Cardiac septum (tissue), 1 donor: ENCODE data around the gene CLEC2A. TPM values are rescaled to one million over a fixed set of nuclear protein-coding genes. Genes with fewer than 3 reads are reported as not detected.
"Not testable (repeated sequence)": the region's sequence is repeated elsewhere in the genome, so short reads cannot be mapped to it uniquely, and the experiment has no call there.

ENCODE experiments used
- DNase-seq: peaks from one replicate; pipeline ENCODE4 v3.0.0-alpha.2; 2020; ENCODE audit warnings: low spot score
- intact Hi-C: fragments of 100-400 bp; cut with DNase I; formaldehyde crosslinking; loops from one replicate; pipeline ENCODE4 v1.14.0; 2022
- total RNA-seq: library from RNA; stranded (reverse); fragmentation: NEBNext Ultra II Directional; extraction: Animal tissue kit (Norgen Biotek cat#: 25700); gene quantifications from one replicate; pipeline ENCODE4 v1.2.1, GENCODE V29; 2021
- donor health status: DM: no; HTN: no; CAD: no.

Gene CLEC2A
- total RNA-seq, 1 donor from 2014 or later = not detected

GRCh38 chr12:9895215-9895971 is 36.8 kb downstream of the CLEC2A start:
- intact Hi-C loops = no loop called here
- no peak for DNase-seq

GRCh38 chr12:9888665-9889273 is 43.4 kb downstream of the CLEC2A start:
- DNase-seq = no peak
- intact Hi-C loops = no loop called here

DNA sequence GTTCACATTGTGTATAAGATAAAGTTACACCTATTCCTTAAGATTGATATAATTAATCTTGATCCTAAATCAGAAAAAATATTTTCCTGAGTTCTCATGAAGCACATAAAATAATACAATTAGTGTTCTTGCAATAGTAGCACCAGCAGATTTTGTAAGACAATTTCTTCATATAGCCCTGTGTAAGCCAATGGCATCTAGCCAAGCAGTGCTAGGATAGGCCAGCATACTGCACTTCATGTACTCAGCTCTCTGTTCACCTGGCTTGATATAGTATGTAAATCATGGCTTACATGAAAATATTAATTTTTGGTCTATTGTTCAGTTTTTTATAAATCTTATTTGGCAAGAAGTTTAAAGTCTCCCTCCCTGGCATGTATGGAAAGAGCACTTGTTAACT is 49.0 kb downstream of the CLEC2A start:
- intact Hi-C loops = no loop called here
- no peak for DNase-seq

DNA sequence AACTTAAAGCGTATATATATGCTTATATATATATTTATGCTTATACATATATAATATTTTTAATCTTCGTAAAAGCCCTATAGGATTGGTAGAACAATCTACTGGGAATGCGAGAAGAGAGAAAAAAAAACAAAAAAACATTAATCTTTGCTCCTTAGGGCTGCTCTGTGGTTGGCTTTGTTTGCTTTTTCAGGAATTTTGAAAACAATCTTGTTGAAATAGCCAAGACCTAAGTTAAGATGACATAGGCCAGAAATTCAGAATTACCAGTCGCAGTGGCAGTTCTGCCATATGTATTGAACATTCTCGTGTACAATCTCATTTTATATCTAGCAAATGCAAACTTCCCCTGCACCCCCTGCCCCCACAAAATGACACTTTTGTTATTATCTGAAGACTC is 50.2 kb downstream of the CLEC2A start:
- intact Hi-C loops = no loop called here
- no peak for DNase-seq

GRCh38 chr12:9881246-9881645 is 50.9 kb downstream of the CLEC2A start, which contains the start of gene KLRF2:
TSS of gene KLRF2 (plus strand) at chr12:9881489. CDS start at chr12:9881596, 107 bp downstream.
- intact Hi-C loops = no loop called here
- DNase-seq = no peak

DNA sequence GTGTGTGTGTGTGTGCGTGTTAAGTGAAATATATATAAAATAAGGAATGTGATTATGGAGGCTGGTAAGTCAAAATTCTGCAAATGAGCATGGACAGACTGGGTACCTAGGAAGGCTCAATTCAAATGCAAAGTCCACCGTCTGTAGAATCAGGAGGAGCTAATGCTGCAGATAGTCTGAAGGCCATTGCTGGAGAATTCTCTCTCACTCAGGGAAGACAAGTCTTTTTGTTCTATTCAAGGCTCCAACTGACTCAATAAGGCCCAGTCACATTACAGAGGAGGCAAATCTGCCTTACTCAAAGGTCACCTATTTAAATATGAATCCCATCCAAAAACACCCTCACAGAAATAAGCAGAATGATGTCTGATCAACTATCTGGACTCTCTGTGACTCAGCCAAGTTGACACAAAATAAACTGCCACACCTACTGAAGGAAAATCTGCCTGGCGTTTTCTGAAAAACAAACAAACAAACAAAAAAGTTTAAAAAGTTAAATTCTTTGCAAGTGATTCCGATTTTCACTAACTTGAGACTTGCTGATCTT is 51.6 kb downstream of the CLEC2A start:
- DNase-seq = no peak
- intact Hi-C loops = no loop called here

GRCh38 chr12:9876120-9876519 is 56.0 kb downstream of the CLEC2A start:
- DNase-seq, intact Hi-C loops: not testable (repeated sequence)

DNA sequence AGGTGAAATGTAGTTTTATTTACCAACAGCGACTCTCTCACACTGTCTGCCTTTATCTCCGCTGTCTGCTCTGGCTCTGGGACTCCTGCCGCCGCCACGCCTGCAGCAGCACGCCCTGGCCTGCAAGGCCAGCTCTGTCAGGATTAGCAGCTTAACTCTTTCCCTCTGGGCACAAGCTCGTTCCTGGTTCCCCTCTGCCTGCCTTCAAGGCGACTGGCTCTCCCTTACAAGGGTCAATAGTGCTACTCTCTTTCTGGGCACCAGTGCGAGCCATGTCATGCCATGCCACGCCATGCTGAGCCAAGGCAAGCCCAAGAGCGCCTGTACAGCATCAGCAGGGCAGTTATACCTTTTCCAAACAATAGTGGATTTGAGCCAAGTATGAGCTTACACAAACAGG is 59.4 kb downstream of the CLEC2A start:
- intact Hi-C loops = no loop called here
- DNase-seq = no peak

DNA sequence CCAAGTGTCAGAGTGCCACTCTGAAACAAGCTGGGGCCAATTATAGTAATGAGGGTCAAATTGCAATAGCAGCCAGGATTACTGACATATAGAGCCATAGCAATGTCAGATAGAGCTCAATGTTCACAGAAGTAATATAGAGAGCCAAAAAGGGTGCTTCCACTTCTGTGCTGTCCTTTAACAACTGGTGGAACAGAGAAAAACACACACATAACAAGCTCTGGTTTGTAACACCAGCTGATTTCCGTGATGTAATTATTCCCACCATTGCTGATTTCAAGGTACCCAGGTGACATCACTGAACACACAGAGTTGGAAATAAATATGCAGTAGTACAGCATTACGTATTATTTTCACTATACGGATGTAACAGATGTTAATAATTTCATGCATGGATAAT is 60.0 kb downstream of the CLEC2A start:
- no peak for DNase-seq
- intact Hi-C loops = no loop called here

GRCh38 chr12:9870286-9870866 is 61.8 kb downstream of the CLEC2A start:
- intact Hi-C loops = no loop called here
- DNase-seq = no peak

DNA sequence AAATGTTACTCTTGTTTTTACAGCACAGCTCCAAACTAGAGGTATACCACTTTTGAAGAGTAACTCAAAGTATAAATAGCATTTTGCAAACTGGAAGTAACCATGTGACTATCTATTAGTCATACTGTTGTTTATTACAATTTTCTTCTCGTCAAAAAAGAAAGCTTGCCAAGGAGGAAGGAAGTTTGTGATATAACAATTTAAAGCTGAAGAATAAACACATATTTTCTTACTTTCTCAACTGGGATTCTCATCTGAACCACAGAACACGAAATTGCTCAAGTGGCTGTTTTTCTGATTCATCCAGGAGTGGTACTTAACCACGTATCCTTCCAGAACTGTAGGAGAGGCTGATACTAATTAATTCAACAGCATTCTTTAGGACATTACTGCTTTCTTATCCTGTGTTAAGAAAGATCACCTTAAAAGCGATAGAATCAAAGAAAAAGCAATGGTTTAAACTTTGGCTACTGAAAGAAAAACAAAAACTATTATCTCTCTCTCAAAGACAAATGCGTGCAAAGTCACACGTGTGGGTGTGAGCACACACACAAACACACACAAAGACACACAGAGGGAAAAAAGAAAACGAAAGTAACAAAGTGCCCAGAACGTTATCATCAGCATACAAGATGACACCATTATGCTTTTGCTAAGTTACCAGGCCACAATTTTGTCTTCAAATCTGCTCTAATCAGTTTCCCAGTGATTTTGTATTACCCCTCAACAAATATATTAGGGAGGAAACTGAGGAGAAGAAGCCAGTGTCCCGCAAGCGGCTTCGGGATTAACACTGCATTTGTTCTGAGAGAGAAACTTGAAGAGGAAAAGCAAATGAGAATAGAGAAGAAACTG is 62.6 kb downstream of the CLEC2A start, which contains the start of gene CLEC2B:
Gene CLEC2B (minus strand): TSS at position 48 of the 855 bp plus-strand sequence.
- intact Hi-C loops = loop anchor here (10.0 kb wide), 2 partner anchors 225 to 495 kb away; no protein-coding TSS in a partner anchor
- no peak for DNase-seq

GRCh38 chr12:9868951-9869306 is 63.2 kb downstream of the CLEC2A start:
- no peak for DNase-seq
- intact Hi-C loops = loop anchor here (10.0 kb wide), 2 partner anchors 224 to 496 kb away; no protein-coding TSS in a partner anchor

DNA sequence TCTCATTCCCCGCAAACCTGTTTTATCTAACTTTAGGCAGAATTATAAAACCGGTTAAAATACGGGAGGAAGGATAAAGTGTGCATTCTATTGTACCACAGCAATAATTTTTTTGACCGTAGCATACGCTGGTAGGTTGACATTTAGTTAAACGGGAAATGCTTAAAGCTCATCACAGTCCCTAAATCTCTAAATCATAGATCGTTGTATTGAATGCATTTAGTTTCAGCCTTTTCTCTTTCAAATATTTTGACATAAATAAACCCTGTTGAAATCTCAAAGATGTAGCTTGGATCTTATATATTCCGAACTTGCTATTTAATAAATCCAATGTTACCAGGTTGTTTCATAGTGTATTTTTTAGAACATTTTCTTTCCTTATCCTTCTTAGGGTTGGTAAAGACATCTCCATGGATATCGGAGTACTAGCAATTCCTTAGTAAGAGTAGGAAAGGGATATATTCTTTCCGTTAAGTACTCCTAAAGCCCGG is 63.8 kb downstream of the CLEC2A start:
- no peak for DNase-seq
- intact Hi-C loops = loop anchor here (10.0 kb wide), 2 partner anchors 224 to 496 kb away; no protein-coding TSS in a partner anchor

DNA sequence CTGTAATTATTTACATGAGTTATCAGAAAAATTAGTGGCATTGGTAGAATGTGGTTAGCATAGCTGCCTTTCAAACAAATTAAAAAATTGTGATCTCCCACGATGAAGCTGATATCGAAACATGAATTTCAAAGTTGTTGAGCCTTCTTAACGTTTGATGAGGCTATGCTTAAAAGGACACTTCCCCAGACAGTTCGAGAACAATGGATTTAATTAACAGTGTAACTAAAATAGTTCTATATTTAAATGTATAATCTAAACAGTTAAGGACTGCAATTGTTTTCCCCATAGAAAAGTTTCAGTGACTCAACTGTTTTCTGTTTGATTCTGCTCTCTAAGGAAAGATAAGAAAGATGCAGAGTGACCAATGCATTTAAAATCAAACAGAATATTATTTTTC is 64.6 kb downstream of the CLEC2A start:
- DNase-seq = no peak
- intact Hi-C loops = loop anchor here (10.0 kb wide), 2 partner anchors 223 to 497 kb away; no protein-coding TSS in a partner anchor

- no peak for DNase-seq
- intact Hi-C loops = loop anchor here (10.0 kb wide), 2 partner anchors 222 to 498 kb away; no protein-coding TSS in a partner anchor
Measured at GRCh38 chr12:9866860-9867269, 65.3 kb downstream of the CLEC2A start.

DNA sequence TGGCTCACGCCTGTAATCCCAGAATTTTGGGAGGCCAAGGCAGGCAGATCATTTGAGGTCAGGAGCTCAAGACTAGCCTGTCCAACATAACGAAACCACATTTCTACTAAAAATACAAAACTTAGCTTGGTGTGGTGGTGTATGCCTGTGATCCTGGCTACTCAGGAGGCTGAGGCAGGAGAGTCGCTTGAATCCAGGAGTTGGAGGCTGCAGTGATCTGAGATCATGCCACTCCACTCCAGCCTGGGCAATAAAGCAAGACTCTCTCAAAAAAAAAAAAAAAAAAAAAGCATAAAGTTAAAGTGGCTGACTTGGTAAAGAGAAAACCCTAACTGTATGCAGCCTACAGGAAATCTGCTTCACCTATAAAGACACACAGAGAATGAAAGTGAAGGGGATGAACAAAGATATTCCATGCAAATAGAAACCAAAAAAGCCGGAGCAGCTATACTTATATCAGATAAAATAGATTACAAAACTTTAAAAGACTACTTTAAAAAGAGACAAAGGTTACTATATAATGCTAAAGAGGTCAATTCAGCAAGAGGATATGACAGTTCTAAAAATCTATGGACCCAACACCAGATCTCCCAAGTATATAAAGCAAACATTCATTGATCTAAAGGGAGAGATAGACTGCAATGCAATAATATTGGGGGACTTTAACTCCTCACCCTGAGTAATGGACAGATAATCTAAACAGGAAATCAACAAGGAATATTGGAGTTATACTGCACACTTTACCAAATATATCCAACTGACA is 67.1 kb downstream of the CLEC2A start:
- intact Hi-C loops = loop anchor here (10.0 kb wide), 2 partner anchors 220 to 500 kb away; no protein-coding TSS in a partner anchor
- no peak for DNase-seq
